Endothelial cell of umbilical vein (primary cell): ENCODE results near the gene ARL2BP. TPM values are rescaled to one million over a fixed set of nuclear protein-coding genes. Genes with fewer than 3 reads are reported as not detected.

Experiments
- BruUV-seq: library from RNA; stranded (reverse); fragments of 400-500 nt; replicated peaks from 2 replicates; lab custom pipeline; 2021; lab: Mats Ljungman, UMichigan
- CTCF ChIA-PET: fragments of 300-600, 350-600 bp; sonication (Branson Sonifier 250); formaldehyde crosslinking; loops from one replicate; lab custom pipeline; 2021; ENCODE audit warnings: antibody characterized with exemption, inconsistent platforms; lab: Charles Lee
- POLR2A ChIA-PET: fragments of 300-600, 350-600 bp; sonication (Branson Sonifier 250); formaldehyde crosslinking; loops from one replicate; lab custom pipeline; 2021; ENCODE audit warnings: antibody characterized with exemption, inconsistent platforms; lab: Charles Lee
- DNase-seq: peaks from one replicate; pipeline ENCODE4 v3.0.0-alpha.2; 2011; ENCODE audit warnings: low read depth, low spot score
- FAIRE-seq: peaks from 2 replicates; lab custom pipeline; 2011; peaks lifted over from hg19 to GRCh38; lab: Jason Lieb, UNC
- H2AFZ ChIP-seq: 2 replicates; pipeline ENCODE4 v1.6.0; 2012; ENCODE audit warnings: low read depth, low read length, control low read depth, inconsistent platforms
- H3K27ac ChIP-seq: 2 replicates; pipeline ENCODE4 v1.5.1; 2011; ENCODE audit warnings: low read depth, mild to moderate bottlenecking, control low read depth, low read length, moderate library complexity; ENCODE audit not compliant: insufficient read depth
- H3K27me3 ChIP-seq, 2 experiments: 2 replicates each; pipeline versions ENCODE4 v1.6.0 to v1.6.1; 2011; ENCODE audit warnings: low read length in 2 of 2, mixed read lengths in 1 of 2; ENCODE audit not compliant: control insufficient read depth in 2 of 2, insufficient read depth in 2 of 2
- H3K36me3 ChIP-seq, 2 experiments: 2 replicates in 1 of 2; 3 replicates in 1 of 2; pipeline ENCODE4 v1.5.1; 2011; ENCODE audit warnings: low read length in 2 of 2, mild to moderate bottlenecking in 1 of 2, moderate library complexity in 1 of 2; ENCODE audit not compliant: control insufficient read depth in 2 of 2, insufficient read depth in 2 of 2; ENCODE audit errors: extremely low read depth in 1 of 2
- H3K4me1 ChIP-seq: 3 replicates; pipeline ENCODE4 v1.5.1; 2011; ENCODE audit warnings: mild to moderate bottlenecking, low read length; ENCODE audit not compliant: control insufficient read depth, insufficient read depth; ENCODE audit errors: extremely low read depth
- H3K4me2 ChIP-seq: 2 replicates; pipeline ENCODE4 v1.6.1; 2011; ENCODE audit warnings: low read length, control low read depth, mixed read lengths; ENCODE audit not compliant: insufficient read depth
- H3K4me3 ChIP-seq, 3 experiments: fragments of 200-600 bp in 1 of 3; sonication (generic), shearing (Covaris generic) in 1 of 3; replicated peaks in 1 of 3; 2 replicates each; pipeline ENCODE4 v1.5.1; 2011 to 2016; ENCODE audit warnings: control low read depth in 3 of 3, low read length in 3 of 3, mild to moderate bottlenecking in 2 of 3, inconsistent platforms in 1 of 3, low read depth in 1 of 3, moderate library complexity in 1 of 3; ENCODE audit not compliant: insufficient read depth in 1 of 3
- H3K79me2 ChIP-seq: 2 replicates; pipeline ENCODE4 v1.6.0; 2012; ENCODE audit warnings: low read length, inconsistent platforms; ENCODE audit not compliant: control insufficient read depth, insufficient read depth
- H3K9ac ChIP-seq: replicated peaks from 2 replicates; pipeline ENCODE3; 2011; ENCODE audit warnings: low read length, control low read depth; ENCODE audit not compliant: insufficient read depth; ENCODE audit errors: extremely low read depth
- H3K9me1 ChIP-seq: replicated peaks from 3 replicates; pipeline ENCODE4 v1.6.0; 2011; ENCODE audit warnings: mild to moderate bottlenecking, low read length; ENCODE audit not compliant: control insufficient read depth, insufficient read depth; ENCODE audit errors: extremely low read depth
- H3K9me3 ChIP-seq: replicated peaks from 2 replicates; pipeline ENCODE4 v1.5.1; 2012; ENCODE audit warnings: low read length, inconsistent platforms; ENCODE audit not compliant: control insufficient read depth, insufficient read depth
- H4K20me1 ChIP-seq: replicated peaks from 2 replicates; pipeline ENCODE3; 2011; ENCODE audit warnings: mild to moderate bottlenecking, low read length; ENCODE audit not compliant: control insufficient read depth, insufficient read depth; ENCODE audit errors: extremely low read depth
- CTCF ChIP-seq, 2 donors: IDR thresholded peaks; 1 replicate in 1 of 2; 2 replicates in 1 of 2; pipeline ENCODE4 v1.5.1; 2011; ENCODE audit warnings: low read length in 2 of 2, mild to moderate bottlenecking in 2 of 2, moderate library complexity in 2 of 2, control low read depth in 1 of 2, inconsistent platforms in 1 of 2, low read depth in 1 of 2; ENCODE audit not compliant: insufficient read depth in 1 of 2; ENCODE audit errors: extremely low read depth in 1 of 2
- EZH2 ChIP-seq: IDR thresholded peaks from 2 replicates; pipeline ENCODE4 v1.6.1; 2012; ENCODE audit warnings: borderline replicate concordance, low read depth, mild to moderate bottlenecking, moderate library complexity, low read length, inconsistent platforms; ENCODE audit not compliant: severe bottlenecking
- FOS ChIP-seq: IDR thresholded peaks from 2 replicates; pipeline ENCODE4 v1.6.1; 2011; ENCODE audit warnings: mild to moderate bottlenecking, low read length, moderate library complexity, borderline replicate concordance; ENCODE audit not compliant: insufficient read depth
- GATA2 ChIP-seq: IDR thresholded peaks from 2 replicates; pipeline ENCODE4 v1.7.0; 2011; ENCODE audit warnings: low read depth, mild to moderate bottlenecking, moderate library complexity, mixed read lengths, low read length; ENCODE audit not compliant: insufficient read length, insufficient read depth
- JUN ChIP-seq: IDR thresholded peaks from 2 replicates; pipeline ENCODE4 v1.6.1; 2011; ENCODE audit warnings: borderline replicate concordance, low read depth; ENCODE audit not compliant: insufficient read length, insufficient read depth
- MYC ChIP-seq: IDR thresholded peaks from one replicate; pipeline ENCODE4 v1.6.1; 2011; ENCODE audit warnings: mild to moderate bottlenecking, low read depth, low read length
- POLR2A ChIP-seq: IDR thresholded peaks from 2 replicates; pipeline ENCODE4 v1.6.1; 2012; ENCODE audit warnings: low read depth, mild to moderate bottlenecking, control low read depth, low read length
- POLR2AphosphoS5 ChIP-seq: IDR thresholded peaks from 2 replicates; pipeline ENCODE4 v1.6.1; 2012; ENCODE audit warnings: low read depth, mild to moderate bottlenecking, control low read depth, low read length, moderate library complexity; ENCODE audit not compliant: insufficient read depth
- dilution Hi-C: fragments of 300-500 bp; cut with MboI; formaldehyde crosslinking; loops from one replicate; pipeline ENCODE4 v1.15.0; 2019; ENCODE audit warnings: low sequenced_read_pairs; ENCODE audit not compliant: extremely low pct_ligation_motif_present
- intact Hi-C: fragments of 100-400 bp; cut with micrococcal nuclease; formaldehyde crosslinking; loops from one replicate; pipeline ENCODE4 v1.10.0; 2022
- polyA plus RNA-seq, 4 experiments: library from polyadenylated mRNA; depleted of rRNA in 3 of 4; stranded (reverse) in 3 of 4; unstranded in 1 of 4; fragments of >200 nt; gene quantifications; 2 replicates each; pipeline versions ENCODE4 v1.2.1 to v1.2.3, GENCODE V29; 2011 to 2012; ENCODE audit warnings: missing spikeins in 1 of 4
- total RNA-seq: library from RNA; stranded (reverse); gene quantifications from 2 replicates; pipeline ENCODE4 v1.2.3, GENCODE V29; 2021
- TF ChIP-seq, protein P1 (sequence below): IDR thresholded peaks from 2 replicates; pipeline ENCODE4 v1.6.1; 2011; ENCODE audit not compliant: insufficient read depth, insufficient read length

The ARL2BP gene
- total and polyA plus RNA-seq, 2 donors (not counting 3 experiments of a cell fraction or from before 2014, with no cell fraction given), result 80.4 to 111 TPM

DNA sequence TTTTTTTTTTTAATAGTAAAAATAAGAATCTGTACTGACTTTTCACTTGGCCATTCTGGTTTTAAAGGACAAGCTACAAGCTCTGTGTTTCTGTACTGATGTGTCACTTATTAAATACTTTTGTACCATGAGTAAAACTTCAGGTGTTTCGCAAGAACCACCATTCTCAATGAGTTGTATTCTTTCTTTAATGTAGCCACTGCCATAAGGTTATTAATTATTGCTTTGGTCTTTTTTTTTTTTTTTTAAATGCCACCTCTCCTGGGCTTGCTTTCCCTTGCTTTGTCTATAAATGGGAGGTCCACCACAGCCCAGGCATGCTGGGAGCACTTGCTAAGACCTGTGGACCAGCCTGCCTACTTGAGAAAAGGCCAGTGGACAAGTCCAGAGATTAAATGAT, 8.4 kb downstream of the ARL2BP start:
- Histone ChIP-seq H3K79me2 (no peaks in the 10 kb centered on the region), H3K9me3 (no peaks in the 10 kb centered on the region), H3K36me3 (peaks cover 18 to 23% of the 10 kb centered on the region in 2 experiments), H2AFZ (no peak overlapping the region), H3K4me3 (no peak overlapping the region), H3K4me1 (peaks cover 6% of the 10 kb centered on the region), H4K20me1 (no peaks in the 10 kb centered on the region), H3K9ac (no peak overlapping the region), H3K9me1 (no peaks in the 10 kb centered on the region), H3K27ac (no peak overlapping the region), H3K27me3 (no peaks in the 10 kb centered on the region), H3K4me2 (no peak overlapping the region)
- no TSS peak for BruUV-seq
- intact Hi-C loops (no loop called here), dilution Hi-C loops (no loop called here)
- TF ChIP-seq JUN (no peak), CTCF (IDR thresholded peaks at IDR 0.05; ENCODE audit: extremely low read depth in 1 of 2, insufficient read depth in 1 of 2, low read depth in 1 of 2, low read length in 2 of 2) (no peak), FOS (no peak), POLR2A (no peak), GATA2 (no peak), MYC (no peak), EZH2 (no peak), POLR2AphosphoS5 (no peak)
- TF ChIP-seq, protein P1, sequence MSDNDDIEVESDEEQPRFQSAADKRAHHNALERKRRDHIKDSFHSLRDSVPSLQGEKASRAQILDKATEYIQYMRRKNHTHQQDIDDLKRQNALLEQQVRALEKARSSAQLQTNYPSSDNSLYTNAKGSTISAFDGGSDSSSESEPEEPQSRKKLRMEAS, result no peak
- DNase-seq, result no peak
- CTCF ChIA-PET, result no interaction called here
- POLR2A ChIA-PET, result no interaction called here
- FAIRE-seq, result no peak
